Ascending aorta (tissue), 2 donors: ENCODE data around the gene TCERG1L. TPM values are rescaled to one million over a fixed set of nuclear protein-coding genes. Genes with fewer than 3 reads are reported as not detected.

Source experiments
- DNase-seq, 2 donors: peaks; one replicate each; pipeline ENCODE4 v3.0.0-alpha.2; 2019; ENCODE audit warnings: low spot score in 2 of 2
- H3K27ac ChIP-seq, 2 donors: fragments of 200-600 bp; sonication (generic); one replicate each; pipeline ENCODE4 v1.5.1; 2016 to 2017; ENCODE audit warnings: mild to moderate bottlenecking in 1 of 2
- H3K27me3 ChIP-seq: fragments of 200-600 bp; sonication (generic); one replicate; pipeline ENCODE4 v1.5.1; 2017
- H3K36me3 ChIP-seq, 2 donors: fragments of 200-600 bp; sonication (generic); one replicate each; pipeline ENCODE4 v1.5.1; 2016
- H3K4me1 ChIP-seq, 2 donors: fragments of 200-600 bp; sonication (generic); one replicate each; pipeline ENCODE4 v1.5.1; 2016 to 2017; ENCODE audit warnings: mild to moderate bottlenecking in 1 of 2
- H3K4me3 ChIP-seq, 2 donors: fragments of 200-600 bp; sonication (generic); one replicate each; pipeline ENCODE4 v1.5.1; 2016 to 2017; ENCODE audit warnings: mild to moderate bottlenecking in 1 of 2
- H3K9me3 ChIP-seq, 2 donors: fragments of 200-600 bp; sonication (generic); one replicate each; pipeline ENCODE4 v1.5.1; 2016
- intact Hi-C: fragments of 100-400 bp; cut with DNase I; formaldehyde crosslinking; loops from one replicate; pipeline ENCODE4 v1.15.1; 2023
- total RNA-seq: library from RNA; depleted of rRNA; stranded (reverse); fragments of >200 nt; gene quantifications from one replicate; pipeline ENCODE4 v1.1.0, GENCODE V29; 2016
- TF ChIP-seq, protein P1 (sequence below), 3 experiments: fragments of 200-600 bp in 2 of 3; fragments of 450-650 bp in 1 of 3; sonication (generic) in 2 of 3; IDR thresholded peaks; one replicate each; pipeline ENCODE4 v1.5.1; 2016 to 2019; ENCODE audit warnings: antibody characterized with exemption in 3 of 3, mild to moderate bottlenecking in 1 of 3, moderate library complexity in 1 of 3

Gene TCERG1L
- total RNA-seq, 1 donor from 2014 or later: not detected

- Histone ChIP-seq H3K27ac (no peak overlapping the region), H3K27me3 (no peaks in the 10 kb centered on the region)
- intact Hi-C loops: no loop called here
Observed at GRCh38 chr10:131082991-131083481, 228.5 kb downstream of the TCERG1L start.

GRCh38 chr10:131082201-131082850 is 229.2 kb downstream of the TCERG1L start:
- no peaks in the 10 kb centered on the region for H3K9me3 ChIP-seq
- DNase-seq: no peak
- H3K4me3 ChIP-seq: no peak overlapping the region
- no peaks in the 10 kb centered on the region for H3K27me3 ChIP-seq
- no peak overlapping the region for H3K27ac ChIP-seq
- no peaks in the 10 kb centered on the region for H3K36me3 ChIP-seq
- intact Hi-C loops: no loop called here
- no peaks in the 10 kb centered on the region for H3K4me1 ChIP-seq
- TF ChIP-seq, protein P1, sequence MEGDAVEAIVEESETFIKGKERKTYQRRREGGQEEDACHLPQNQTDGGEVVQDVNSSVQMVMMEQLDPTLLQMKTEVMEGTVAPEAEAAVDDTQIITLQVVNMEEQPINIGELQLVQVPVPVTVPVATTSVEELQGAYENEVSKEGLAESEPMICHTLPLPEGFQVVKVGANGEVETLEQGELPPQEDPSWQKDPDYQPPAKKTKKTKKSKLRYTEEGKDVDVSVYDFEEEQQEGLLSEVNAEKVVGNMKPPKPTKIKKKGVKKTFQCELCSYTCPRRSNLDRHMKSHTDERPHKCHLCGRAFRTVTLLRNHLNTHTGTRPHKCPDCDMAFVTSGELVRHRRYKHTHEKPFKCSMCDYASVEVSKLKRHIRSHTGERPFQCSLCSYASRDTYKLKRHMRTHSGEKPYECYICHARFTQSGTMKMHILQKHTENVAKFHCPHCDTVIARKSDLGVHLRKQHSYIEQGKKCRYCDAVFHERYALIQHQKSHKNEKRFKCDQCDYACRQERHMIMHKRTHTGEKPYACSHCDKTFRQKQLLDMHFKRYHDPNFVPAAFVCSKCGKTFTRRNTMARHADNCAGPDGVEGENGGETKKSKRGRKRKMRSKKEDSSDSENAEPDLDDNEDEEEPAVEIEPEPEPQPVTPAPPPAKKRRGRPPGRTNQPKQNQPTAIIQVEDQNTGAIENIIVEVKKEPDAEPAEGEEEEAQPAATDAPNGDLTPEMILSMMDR (IDR thresholded peaks at IDR 0.05): no peak

More at GRCh38 chr10:131082991-131083481, 228.5 kb downstream of the TCERG1L start:
- DNase-seq: no peak
- TF ChIP-seq, protein P1 (IDR thresholded peaks at IDR 0.05): no peak
- Histone ChIP-seq H3K9me3 (no peaks in the 10 kb centered on the region), H3K4me3 (no peak overlapping the region), H3K36me3 (no peaks in the 10 kb centered on the region), H3K4me1 (no peaks in the 10 kb centered on the region)

- no peak overlapping the region for H3K4me3 ChIP-seq
- H3K9me3 ChIP-seq: no peaks in the 10 kb centered on the region
- H3K36me3 ChIP-seq: no peaks in the 10 kb centered on the region
- intact Hi-C loops: no loop called here
- no peaks in the 10 kb centered on the region for H3K27me3 ChIP-seq
- no peak for DNase-seq
- no peaks in the 10 kb centered on the region for H3K4me1 ChIP-seq
- H3K27ac ChIP-seq: no peak overlapping the region
- TF ChIP-seq, protein P1 (IDR thresholded peaks at IDR 0.05): no peak
Observed at GRCh38 chr10:131081786-131082185, 229.7 kb downstream of the TCERG1L start.

GRCh38 chr10:131081376-131081775 is 230.1 kb downstream of the TCERG1L start:
- Histone ChIP-seq H3K27me3 (no peaks in the 10 kb centered on the region), H3K9me3 (no peaks in the 10 kb centered on the region), H3K4me1 (no peaks in the 10 kb centered on the region), H3K27ac (no peak overlapping the region), H3K36me3 (no peaks in the 10 kb centered on the region), H3K4me3 (no peak overlapping the region)
- intact Hi-C loops: no loop called here
- TF ChIP-seq, protein P1 (IDR thresholded peaks at IDR 0.05): no peak
- DNase-seq: no peak

DNA sequence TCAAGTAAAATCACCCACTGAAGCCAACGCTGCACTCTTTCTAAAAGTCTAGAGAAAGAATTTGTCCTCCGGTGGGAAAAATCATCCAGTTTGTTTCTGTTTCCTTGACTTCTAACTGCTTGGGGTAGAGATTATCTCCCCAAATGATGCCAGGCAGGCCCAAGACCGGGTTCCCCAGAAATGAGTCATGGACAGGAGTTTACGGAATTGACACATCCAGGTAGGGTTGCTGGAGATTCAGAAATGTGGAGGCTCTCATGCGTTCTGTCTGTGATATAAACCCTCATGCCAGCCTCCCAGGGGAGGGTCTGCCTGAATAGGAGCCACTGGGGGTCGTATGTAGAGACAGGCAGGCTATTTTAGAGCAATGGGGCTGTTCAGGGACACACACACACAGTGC is 230.9 kb downstream of the TCERG1L start:
- no peak overlapping the region for H3K27ac ChIP-seq
- intact Hi-C loops: no loop called here
- H3K36me3 ChIP-seq: no peaks in the 10 kb centered on the region
- no peak for DNase-seq
- TF ChIP-seq, protein P1 (IDR thresholded peaks at IDR 0.05): no peak
- H3K4me3 ChIP-seq: no peak overlapping the region
- H3K9me3 ChIP-seq: no peaks in the 10 kb centered on the region
- H3K27me3 ChIP-seq: no peaks in the 10 kb centered on the region
- H3K4me1 ChIP-seq: no peaks in the 10 kb centered on the region
